Cardiac muscle cell (in vitro differentiated cells and primary cell): ENCODE measurements around the gene PKHD1. TPM values are rescaled to one million over a fixed set of nuclear protein-coding genes. Genes with fewer than 3 reads are reported as not detected.
"Not testable (repeated sequence)": the region's sequence is repeated elsewhere in the genome, so short reads cannot be mapped to it uniquely, and the experiment has no call there.

Source experiments
- DNase-seq, 2 donors: peaks; one replicate each; pipeline versions ENCODE4 v3.0.0 to v3.0.0-alpha.2; 2010 to 2017; ENCODE audit warnings: low read depth in 1 of 2, low spot score in 1 of 2
- H3K27ac ChIP-seq: fragments of 200-600 bp; sonication (generic); 2 replicates; pipeline ENCODE4 v1.5.1; 2016
- H3K27me3 ChIP-seq: fragments of 200-600 bp; sonication (generic); 2 replicates; pipeline ENCODE4 v1.6.0; 2016; ENCODE audit warnings: control low read depth
- H3K36me3 ChIP-seq: fragments of 200-600 bp; sonication (generic); 2 replicates; pipeline ENCODE4 v1.5.1; 2016; ENCODE audit warnings: control low read depth
- H3K4me1 ChIP-seq: fragments of 200-600 bp; sonication (generic); 2 replicates; pipeline ENCODE4 v1.8.1; 2017; ENCODE audit warnings: low read depth, mild to moderate bottlenecking, mixed run types
- H3K4me3 ChIP-seq: fragments of 200-600 bp; sonication (generic); 2 replicates; pipeline ENCODE4 v1.5.1; 2016; ENCODE audit warnings: mild to moderate bottlenecking
- H3K9me3 ChIP-seq: fragments of 200-600 bp; sonication (generic); 2 replicates; pipeline ENCODE4 v1.5.1; 2017; ENCODE audit warnings: low read depth, mild to moderate bottlenecking, control low read depth
- polyA plus RNA-seq: library from polyadenylated mRNA; unstranded; fragments of >200 nt; fragmentation: Nextera tagmentation; extraction: Ambion mirVana; gene quantifications from 2 replicates; pipeline ENCODE4 v1.2.1, GENCODE V29; 2016
- total RNA-seq: library from RNA; depleted of rRNA; stranded (reverse); fragments of >200 nt; gene quantifications from 2 replicates; pipeline ENCODE4 v1.2.3, GENCODE V29; 2016
- TF ChIP-seq, protein P1 (sequence below): IDR thresholded peaks from 2 replicates; pipeline ENCODE4 v1.5.1; 2012; ENCODE audit warnings: low read depth, mild to moderate bottlenecking, low read length

PKHD1 gene
- total and polyA plus RNA-seq, 2 experiments from 2014 or later: not detected

GRCh38 chr6:51929934-51930574 is 157.4 kb downstream of the PKHD1 start:
- no peak for DNase-seq
- H3K36me3 ChIP-seq: no peaks in the 10 kb centered on the region
- TF ChIP-seq, protein P1, sequence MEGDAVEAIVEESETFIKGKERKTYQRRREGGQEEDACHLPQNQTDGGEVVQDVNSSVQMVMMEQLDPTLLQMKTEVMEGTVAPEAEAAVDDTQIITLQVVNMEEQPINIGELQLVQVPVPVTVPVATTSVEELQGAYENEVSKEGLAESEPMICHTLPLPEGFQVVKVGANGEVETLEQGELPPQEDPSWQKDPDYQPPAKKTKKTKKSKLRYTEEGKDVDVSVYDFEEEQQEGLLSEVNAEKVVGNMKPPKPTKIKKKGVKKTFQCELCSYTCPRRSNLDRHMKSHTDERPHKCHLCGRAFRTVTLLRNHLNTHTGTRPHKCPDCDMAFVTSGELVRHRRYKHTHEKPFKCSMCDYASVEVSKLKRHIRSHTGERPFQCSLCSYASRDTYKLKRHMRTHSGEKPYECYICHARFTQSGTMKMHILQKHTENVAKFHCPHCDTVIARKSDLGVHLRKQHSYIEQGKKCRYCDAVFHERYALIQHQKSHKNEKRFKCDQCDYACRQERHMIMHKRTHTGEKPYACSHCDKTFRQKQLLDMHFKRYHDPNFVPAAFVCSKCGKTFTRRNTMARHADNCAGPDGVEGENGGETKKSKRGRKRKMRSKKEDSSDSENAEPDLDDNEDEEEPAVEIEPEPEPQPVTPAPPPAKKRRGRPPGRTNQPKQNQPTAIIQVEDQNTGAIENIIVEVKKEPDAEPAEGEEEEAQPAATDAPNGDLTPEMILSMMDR: no peak
- no peaks in the 10 kb centered on the region for H3K4me1 ChIP-seq
- no peaks in the 10 kb centered on the region for H3K27me3 ChIP-seq
- no peak overlapping the region for H3K27ac ChIP-seq
- no peaks in the 10 kb centered on the region for H3K9me3 ChIP-seq
- H3K4me3 ChIP-seq: no peak overlapping the region

DNA sequence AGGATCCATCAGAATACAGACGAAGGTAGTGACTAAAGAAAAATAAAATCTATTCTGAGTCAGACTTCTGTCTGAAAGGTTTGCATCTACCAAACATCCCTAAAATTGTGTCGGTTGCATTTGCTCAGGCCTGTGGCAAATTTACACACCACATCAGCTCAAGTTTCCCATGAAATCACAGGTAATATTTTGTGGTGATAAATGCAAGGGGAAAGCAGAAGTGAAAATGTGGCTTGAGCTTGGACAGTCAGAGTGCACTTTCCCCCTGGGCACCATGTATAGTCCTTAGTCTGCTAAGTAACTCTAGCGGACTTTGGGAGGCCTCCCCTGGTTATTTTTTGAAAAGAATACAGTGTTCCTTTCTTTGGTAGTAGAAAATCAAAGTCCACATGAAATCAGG is 159.1 kb downstream of the PKHD1 start:
- TF ChIP-seq, protein P1: no peak
- Histone ChIP-seq H3K27ac (no peak overlapping the region), H3K4me1 (no peaks in the 10 kb centered on the region), H3K36me3 (no peaks in the 10 kb centered on the region), H3K4me3 (no peak overlapping the region), H3K27me3 (no peaks in the 10 kb centered on the region), H3K9me3 (no peaks in the 10 kb centered on the region)
- no peak for DNase-seq

DNA sequence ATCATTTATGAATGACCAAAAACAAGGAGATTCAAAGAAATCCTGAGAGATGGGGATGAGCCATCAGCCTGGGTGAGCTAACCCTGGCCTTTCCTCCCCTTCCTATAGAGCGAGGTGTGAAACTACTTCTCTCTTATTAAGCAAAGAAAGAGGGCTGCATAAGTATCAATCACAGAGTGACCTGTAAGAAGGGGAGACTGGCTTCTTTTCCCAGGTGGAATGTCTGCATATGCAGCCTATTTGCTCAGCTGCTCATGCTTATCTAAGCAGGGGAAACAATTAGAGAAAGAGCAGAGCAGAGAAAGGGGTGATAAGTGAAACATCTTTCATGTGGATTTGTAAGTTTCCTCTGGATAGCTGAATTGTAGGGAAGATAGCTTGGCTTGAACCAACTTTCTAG is 160.0 kb downstream of the PKHD1 start:
- DNase-seq: no peak
- Histone ChIP-seq H3K36me3 (no peaks in the 10 kb centered on the region), H3K9me3 (no peaks in the 10 kb centered on the region), H3K27ac (no peak overlapping the region), H3K27me3 (no peaks in the 10 kb centered on the region), H3K4me1 (no peaks in the 10 kb centered on the region), H3K4me3 (no peak overlapping the region)
- TF ChIP-seq, protein P1: no peak

- H3K9me3 ChIP-seq: no peaks in the 10 kb centered on the region
- H3K27me3 ChIP-seq: no peaks in the 10 kb centered on the region
- H3K27ac ChIP-seq: no peak overlapping the region
- no peaks in the 10 kb centered on the region for H3K36me3 ChIP-seq
- DNase-seq: no peak
- TF ChIP-seq, protein P1: no peak
- H3K4me1 ChIP-seq: no peaks in the 10 kb centered on the region
- H3K4me3 ChIP-seq: no peak overlapping the region
Measured at GRCh38 chr6:51926125-51926524, 161.3 kb downstream of the PKHD1 start.

DNA sequence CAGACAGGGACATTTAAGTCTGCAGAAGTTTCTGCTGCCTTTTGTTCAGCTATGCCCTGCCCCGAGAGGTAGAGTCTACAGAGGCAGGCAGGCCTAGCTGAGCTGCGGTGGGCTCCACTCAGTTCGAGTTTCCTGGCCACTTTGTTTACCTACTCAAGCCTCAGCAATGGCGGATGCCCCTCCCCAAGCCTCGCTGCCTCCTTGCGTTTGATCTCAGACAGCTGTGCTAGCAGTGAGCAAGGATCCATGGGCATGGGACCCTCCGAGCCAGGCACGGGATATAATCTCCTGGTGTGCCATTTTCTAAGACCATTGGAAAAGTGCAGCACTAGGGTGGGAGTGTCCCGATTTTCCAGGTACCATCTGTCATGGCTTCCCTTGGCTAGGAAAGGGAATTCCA is 164.9 kb downstream of the PKHD1 start:
- not testable (repeated sequence) for H3K4me3 ChIP-seq, H3K36me3 ChIP-seq, DNase-seq, H3K27me3 ChIP-seq, H3K27ac ChIP-seq, H3K4me1 ChIP-seq, H3K9me3 ChIP-seq

- not testable (repeated sequence) for H3K4me3 ChIP-seq, DNase-seq, H3K27ac ChIP-seq
Measured at GRCh38 chr6:51918347-51918746, 169.1 kb downstream of the PKHD1 start.

GRCh38 chr6:51915098-51915497 is 172.3 kb downstream of the PKHD1 start:
- no peak overlapping the region for H3K27ac ChIP-seq
- peaks cover 5% of the 10 kb centered on the region for H3K4me1 ChIP-seq
- no peaks in the 10 kb centered on the region for H3K9me3 ChIP-seq
- TF ChIP-seq, protein P1: no peak
- no peaks in the 10 kb centered on the region for H3K36me3 ChIP-seq
- H3K4me3 ChIP-seq: no peak overlapping the region
- H3K27me3 ChIP-seq: no peaks in the 10 kb centered on the region
- DNase-seq: no peak

More at GRCh38 chr6:51918347-51918746, 169.1 kb downstream of the PKHD1 start:
- not testable (repeated sequence) for H3K27me3 ChIP-seq, H3K4me1 ChIP-seq, H3K9me3 ChIP-seq, H3K36me3 ChIP-seq
